Tongue (tissue), 2 donors: Measurements from ENCODE around the gene NEAT1. TPM values are rescaled to one million over a fixed set of nuclear protein-coding genes. Genes with fewer than 3 reads are reported as not detected.

Experiments
- DNase-seq: peaks from one replicate; pipeline ENCODE4 v3.0.0-alpha.2; 2015
- total RNA-seq: library from RNA; depleted of rRNA; stranded (reverse); fragments of >200 nt; gene quantifications from one replicate; pipeline ENCODE4 v1.2.3, GENCODE V29; 2014

Gene NEAT1
- total RNA-seq, 1 donor from 2014 or later = 196 TPM

- DNase-seq = peak; percentile 98
Observed at GRCh38 chr11:65421794-65422632, 585 bp upstream of the NEAT1 start.

GRCh38 chr11:65423516-65424204, 1.1 kb downstream of the NEAT1 start:
- DNase-seq = no peak

- no peak for DNase-seq
Observed at GRCh38 chr11:65424205-65425104, 1.9 kb downstream of the NEAT1 start.

GRCh38 chr11:65425105-65425970, 2.7 kb downstream of the NEAT1 start:
- no peak for DNase-seq

- peak; percentile 62 for DNase-seq
Observed at GRCh38 chr11:65425971-65426838, 3.6 kb downstream of the NEAT1 start.

- no peak for DNase-seq
Observed at GRCh38 chr11:65426839-65427690, 4.5 kb downstream of the NEAT1 start.

GRCh38 chr11:65427691-65428577, 5.3 kb downstream of the NEAT1 start:
- DNase-seq = no peak

GRCh38 chr11:65428578-65429067, 6.0 kb downstream of the NEAT1 start:
- DNase-seq = no peak

- DNase-seq = no peak
Observed at GRCh38 chr11:65429068-65429681, 6.6 kb downstream of the NEAT1 start.

- peak; percentile 67 for DNase-seq
Observed at GRCh38 chr11:65429724-65430405, 7.3 kb downstream of the NEAT1 start.

GRCh38 chr11:65430406-65431217, 8.0 kb downstream of the NEAT1 start:
- no peak for DNase-seq

GRCh38 chr11:65431451-65432099, 9.0 kb downstream of the NEAT1 start:
- no peak for DNase-seq

- DNase-seq = no peak
Observed at GRCh38 chr11:65432100-65432650, 9.6 kb downstream of the NEAT1 start.

- DNase-seq = no peak
Observed at GRCh38 chr11:65432686-65433582, 10.3 kb downstream of the NEAT1 start.
